K562 (cell line): ENCODE measurements around the gene P2RX5. TPM values are rescaled to one million over a fixed set of nuclear protein-coding genes. Genes with fewer than 3 reads are reported as not detected.

ENCODE experiments used
- ARNT ChIP-seq, 2 experiments: fragments of 450-650 bp; IDR thresholded peaks; 2 replicates each; pipeline ENCODE4 v1.6.1; 2016; ENCODE audit warnings: mild to moderate bottlenecking in 1 of 2
- ATF3 ChIP-seq, 2 experiments: fragments of 450-650 bp in 1 of 2; sonication (generic) in 1 of 2; formaldehyde crosslinking in 1 of 2; IDR thresholded peaks in 1 of 2; conservative IDR thresholded peaks in 1 of 2; 2 replicates each; pipeline versions ENCODE4 v1.6.1 to v1.8.1; 2016 to 2023; ENCODE audit warnings: mild to moderate bottlenecking in 2 of 2, moderate library complexity in 2 of 2, inconsistent platforms in 1 of 2, missing genetic modification reagents in 1 of 2
- CBX2 ChIP-seq: fragments of 200-600 bp; sonication (generic); IDR thresholded peaks from one replicate; pipeline ENCODE4 v1.6.1; 2012; ENCODE audit warnings: mild to moderate bottlenecking, low read length, inconsistent platforms; ENCODE audit not compliant: insufficient read depth, poor library complexity, severe bottlenecking
- CREM ChIP-seq: IDR thresholded peaks from 2 replicates; pipeline ENCODE4 v1.6.1; 2014; ENCODE audit warnings: antibody characterized with exemption, low read depth
- DNMT1 ChIP-seq: fragments of 450-650 bp; IDR thresholded peaks from 2 replicates; pipeline ENCODE4 v1.6.1; 2016; ENCODE audit warnings: antibody characterized with exemption, mild to moderate bottlenecking
- GABPA ChIP-seq: fragments of 200-800 bp; sonication (Bioruptor generic); conservative IDR thresholded peaks from 2 replicates; pipeline ENCODE4 v1.6.1; 2016; ENCODE audit warnings: low read depth, missing genetic modification characterization, missing compliant biosample characterization
- ID3 ChIP-seq, 2 experiments: fragments of 250-450 bp in 1 of 2; fragments of 450-650 bp in 1 of 2; sonication (Bioruptor Pico) in 1 of 2; IDR thresholded peaks; 2 replicates each; pipeline versions ENCODE4 v1.6.1 to v1.8.0; 2016 to 2021; ENCODE audit warnings: mild to moderate bottlenecking in 2 of 2, moderate library complexity in 2 of 2, missing compliant biosample characterization in 1 of 2, missing genetic modification characterization in 1 of 2
- MLLT1 ChIP-seq, 2 experiments: fragments of 450-650 bp; IDR thresholded peaks; 2 replicates each; pipeline ENCODE4 v1.6.1; 2016
- NCOA6 ChIP-seq: fragments of 450-650 bp; IDR thresholded peaks from 2 replicates; pipeline ENCODE4 v1.6.1; 2017; ENCODE audit warnings: mild to moderate bottlenecking
- NFATC3 ChIP-seq: fragments of 450-650 bp; IDR thresholded peaks from 2 replicates; pipeline ENCODE4 v1.6.1; 2017; ENCODE audit warnings: mild to moderate bottlenecking
- NR2F6 ChIP-seq: fragments of 450-650 bp; formaldehyde crosslinking; IDR thresholded peaks from 2 replicates; pipeline ENCODE4 v1.4.0; 2020; ENCODE audit warnings: mild to moderate bottlenecking
- PHF8 ChIP-seq: fragments of 200-600 bp; sonication (generic); IDR thresholded peaks from 2 replicates; pipeline ENCODE4 v1.6.1; 2012; ENCODE audit warnings: mixed run types, mild to moderate bottlenecking, inconsistent platforms, low read length, moderate library complexity, borderline replicate concordance
- PTRF ChIP-seq: fragments of 450-650 bp; IDR thresholded peaks from 2 replicates; pipeline ENCODE4 v1.6.1; 2016; ENCODE audit warnings: mild to moderate bottlenecking, missing genetic modification characterization, missing compliant biosample characterization
- RBM15 ChIP-seq: fragments of 200-400 bp; formaldehyde crosslinking; IDR thresholded peaks from 2 replicates; pipeline ENCODE4 v1.6.1; 2018; ENCODE audit warnings: mild to moderate bottlenecking, low read length, moderate library complexity; ENCODE audit not compliant: insufficient read depth
- RBM25 ChIP-seq: fragments of 200-400 bp; formaldehyde crosslinking; IDR thresholded peaks from 2 replicates; pipeline ENCODE4 v1.6.1; 2018; ENCODE audit warnings: low read length, low read depth, moderate library complexity; ENCODE audit not compliant: severe bottlenecking
- TAF15 ChIP-seq: fragments of 200-400 bp; formaldehyde crosslinking; IDR thresholded peaks from 2 replicates; pipeline ENCODE4 v1.6.1; 2017; ENCODE audit warnings: mild to moderate bottlenecking, low read depth, low read length, moderate library complexity
- TSC22D4 ChIP-seq: fragments of 450-650 bp; IDR thresholded peaks from 2 replicates; pipeline ENCODE4 v1.6.1; 2016; ENCODE audit warnings: missing genetic modification characterization, missing biosample characterization, control low read depth
- XRCC5 ChIP-seq: fragments of 200-400 bp; formaldehyde crosslinking; IDR thresholded peaks from 2 replicates; pipeline ENCODE4 v1.6.1; 2017; ENCODE audit warnings: low read depth, mild to moderate bottlenecking, low read length
- ZBED1 ChIP-seq: IDR thresholded peaks from 2 replicates; pipeline ENCODE4 v1.6.1; 2014
- ZC3H8 ChIP-seq: fragments of 450-650 bp; IDR thresholded peaks from 2 replicates; pipeline ENCODE4 v1.6.1; 2017
- ZKSCAN8 ChIP-seq: fragments of 200-800 bp; sonication (Bioruptor generic); IDR thresholded peaks from 2 replicates; pipeline ENCODE4 v1.6.1; 2016; ENCODE audit warnings: missing genetic modification characterization, missing compliant biosample characterization
- ZNF12 ChIP-seq: sonication (generic); formaldehyde crosslinking; IDR thresholded peaks from 2 replicates; pipeline ENCODE4 v1.4.0; 2020; ENCODE audit warnings: mild to moderate bottlenecking, missing genetic modification reagents
- ZNF134 ChIP-seq: fragments of 250-450 bp; sonication (Bioruptor Pico); conservative IDR thresholded peaks from 2 replicates; pipeline ENCODE4 v1.4.0; 2020
- ZNF431 ChIP-seq: sonication (generic); formaldehyde crosslinking; IDR thresholded peaks from 2 replicates; pipeline ENCODE4 v1.8.0; 2022; ENCODE audit warnings: mild to moderate bottlenecking, missing genetic modification reagents
- ZNF695 ChIP-seq: fragments of 450-650 bp; formaldehyde crosslinking; IDR thresholded peaks from 2 replicates; pipeline ENCODE4 v1.4.0; 2020; ENCODE audit warnings: mild to moderate bottlenecking, moderate library complexity
- ZNF77 ChIP-seq: fragments of 250-450 bp; sonication (Bioruptor Pico); IDR thresholded peaks from 2 replicates; pipeline ENCODE4 v1.5.0; 2020
- ZNF785 ChIP-seq: fragments of 250-450 bp; sonication (Bioruptor Pico); IDR thresholded peaks from 2 replicates; pipeline ENCODE4 v1.4.0; 2020; ENCODE audit warnings: mild to moderate bottlenecking
- polyA plus RNA-seq, 8 experiments: library from polyadenylated mRNA; depleted of rRNA in 4 of 8; stranded (reverse) in 5 of 8; unstranded in 3 of 8; fragments of >200 nt; fragmentation: Nextera tagmentation in 2 of 8; fragmentation: Illumina TruSeq in 1 of 8; extraction: Ambion mirVana in 2 of 8; extraction: Trizol in 1 of 8; gene quantifications; 2 replicates each; pipeline versions ENCODE4 v1.2.1 to v1.2.3, GENCODE V29; 2011 to 2014; ENCODE audit warnings: inconsistent platforms in 1 of 8, missing spikeins in 1 of 8
- total RNA-seq, 7 experiments: library from RNA; depleted of rRNA in 6 of 7; stranded (reverse); fragments of >200 nt in 6 of 7; fragmentation: Illumina TruSeq in 2 of 7; extraction: Trizol in 2 of 7; gene quantifications; 2 replicates each; pipeline versions ENCODE4 v1.2.1 to v1.2.3, GENCODE V29; 2011 to 2021; ENCODE audit warnings: low replicate concordance in 1 of 7

P2RX5 gene
- total and polyA plus RNA-seq, 9 of the 15 experiments (the other 6 are each of a cell fraction or from before 2014, with no cell fraction given) = 0.31 to 4.0 (median 1.3) TPM

- TF ChIP-seq GABPA (tag) = no peak
- no peak for TF ChIP-seq ZBED1
- no peak for TF ChIP-seq NCOA6
- TF ChIP-seq CREM = no peak
- no peak for TF ChIP-seq NR2F6 (CRISPR knock-in tag)
- no peak for TF ChIP-seq ZNF134
- no peak for TF ChIP-seq ZNF785
- no peak for TF ChIP-seq ATF3 (IDR thresholded peaks at IDR 0.05)
- TF ChIP-seq ATF3 (CRISPR knock-in tag; conservative IDR thresholded peaks at IDR 0.05) = no peak
- no peak for TF ChIP-seq ZKSCAN8 (CRISPR knock-in tag)
- peak; percentile 86; the same call in 1 of the 2 replicates for TF ChIP-seq PHF8
- TF ChIP-seq ZNF12 (CRISPR knock-in tag) = no peak
- TF ChIP-seq ZC3H8 = no peak
- no peak; the same call in 1 of the 2 replicates for TF ChIP-seq XRCC5
- no peak for TF ChIP-seq ID3 (CRISPR knock-in tag; IDR thresholded peaks at IDR 0.05)
- no peak for TF ChIP-seq ID3 (tag; IDR thresholded peaks at IDR 0.05)
- no peak for TF ChIP-seq CBX2
- TF ChIP-seq RBM25 = no peak
- no peak for TF ChIP-seq TAF15
- no peak for TF ChIP-seq ARNT (IDR thresholded peaks at IDR 0.05)
- no peak for TF ChIP-seq RBM15
- TF ChIP-seq MLLT1 (IDR thresholded peaks at IDR 0.05) = no peak
- TF ChIP-seq PTRF (tag) = no peak
- no peak for TF ChIP-seq DNMT1
- no peak for TF ChIP-seq NFATC3
- no peak for TF ChIP-seq ZNF77 (CRISPR knock-in tag)
- no peak for TF ChIP-seq ZNF695 (CRISPR knock-in tag)
- TF ChIP-seq ZNF431 (CRISPR knock-in tag) = no peak
- no peak for TF ChIP-seq TSC22D4 (tag)
Observed at GRCh38 chr17:3668279-3669084, 27.5 kb downstream of the P2RX5 start, which contains the start of the genes EMC6 and TAX1BP3 (continued).
